OCI-M1 (cell line): ENCODE data around the gene SLC25A31.

ENCODE experiments used
- DNase-seq: peaks from one replicate; lab custom pipeline; 2025; lab: John Stamatoyannopoulos, UW

SLC25A31 gene

GRCh38 chr4:127777487-127777886, 47.3 kb downstream of the SLC25A31 start:
- no peak for DNase-seq

- no peak for DNase-seq
Observed at GRCh38 chr4:127778102-127778501, 47.9 kb downstream of the SLC25A31 start.

- no peak for DNase-seq
Observed at GRCh38 chr4:127780598-127780997, 50.4 kb downstream of the SLC25A31 start.

DNA sequence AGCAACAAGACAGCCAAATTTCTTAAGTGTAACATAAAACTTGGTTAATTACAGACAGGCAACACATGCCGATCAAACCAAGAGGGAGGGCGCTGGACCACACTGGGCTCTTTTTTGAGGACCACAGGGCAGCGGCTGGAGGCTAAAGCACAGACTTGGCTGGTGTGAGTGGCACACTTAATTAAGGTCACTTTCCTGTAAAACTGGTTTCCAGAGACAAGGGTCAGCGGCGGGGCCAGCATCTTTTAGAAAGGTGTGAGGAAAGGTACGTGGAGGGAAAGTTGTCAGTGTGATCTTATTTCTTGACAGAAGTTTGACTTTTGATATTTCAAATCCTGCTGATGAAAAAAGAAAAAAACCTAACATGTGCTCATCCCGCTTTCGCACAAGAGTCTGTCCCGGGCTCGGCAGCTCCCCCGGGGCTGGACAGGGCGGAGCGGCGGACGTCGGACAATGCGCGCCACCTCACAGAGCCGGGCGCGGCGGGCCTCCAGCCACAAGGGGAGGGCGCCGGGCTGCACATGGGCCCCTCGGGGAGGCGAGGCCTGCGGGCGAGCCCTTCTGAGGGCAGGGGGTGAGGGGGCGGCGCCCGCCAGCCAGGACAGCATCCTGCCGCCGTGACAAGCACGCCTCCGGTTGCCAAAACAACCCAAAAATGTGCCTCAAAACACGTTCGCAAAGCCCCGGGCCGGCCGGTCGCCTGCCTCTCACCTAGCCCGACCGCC, 51.3 kb downstream of the SLC25A31 start:
- no peak for DNase-seq

GRCh38 chr4:127782025-127782274, 51.8 kb downstream of the SLC25A31 start:
- DNase-seq = no peak

- peak; percentile 88 for DNase-seq
Observed at GRCh38 chr4:127782275-127783025, 52.2 kb downstream of the SLC25A31 start, which contains the start of gene HSPA4L. Gene HSPA4L, plus strand, starts transcription at chr4:127782322. Its CDS starts 229 bp downstream, at chr4:127782551.

GRCh38 chr4:127783026-127783769, 53.0 kb downstream of the SLC25A31 start:
- peak; percentile 78 for DNase-seq

DNA sequence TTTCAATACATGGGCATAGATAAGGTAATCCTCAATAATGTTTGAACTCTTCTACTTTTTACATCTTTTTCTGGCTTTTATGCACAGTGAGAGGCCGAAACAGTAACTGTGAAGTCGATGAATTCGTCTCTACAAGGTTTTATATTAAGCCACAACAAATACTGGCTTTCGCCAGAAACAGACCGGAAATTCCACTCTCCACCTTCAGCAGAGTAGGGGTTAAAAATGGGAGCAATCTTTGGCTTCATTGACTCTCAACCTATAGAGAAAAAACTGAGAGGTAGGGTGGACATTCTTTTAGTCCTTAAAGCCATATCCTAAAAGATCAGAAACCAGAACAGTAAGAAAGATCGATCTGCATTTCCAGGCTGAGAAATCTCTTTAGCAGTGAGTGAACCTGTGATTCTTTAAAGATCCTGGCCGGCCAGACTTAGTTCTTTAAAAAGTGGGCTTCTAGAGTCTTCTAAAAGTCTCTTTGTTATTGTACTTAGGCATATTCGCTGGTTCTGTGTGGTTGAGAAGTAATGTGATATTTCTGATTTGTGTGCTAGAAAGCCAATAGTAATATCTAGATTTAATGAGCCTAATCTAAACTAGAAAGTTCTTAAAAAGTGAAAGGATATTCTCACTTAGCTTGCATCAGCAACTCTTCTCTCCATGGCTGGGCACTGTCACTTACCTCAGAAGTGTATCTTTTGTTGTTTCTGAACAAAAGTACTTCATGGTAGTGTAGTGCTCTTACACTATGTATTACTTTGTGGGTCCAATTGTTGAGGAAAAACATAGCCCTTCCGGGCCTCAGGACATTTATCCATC, 54.0 kb downstream of the SLC25A31 start:
- peak; percentile 55 for DNase-seq

DNA sequence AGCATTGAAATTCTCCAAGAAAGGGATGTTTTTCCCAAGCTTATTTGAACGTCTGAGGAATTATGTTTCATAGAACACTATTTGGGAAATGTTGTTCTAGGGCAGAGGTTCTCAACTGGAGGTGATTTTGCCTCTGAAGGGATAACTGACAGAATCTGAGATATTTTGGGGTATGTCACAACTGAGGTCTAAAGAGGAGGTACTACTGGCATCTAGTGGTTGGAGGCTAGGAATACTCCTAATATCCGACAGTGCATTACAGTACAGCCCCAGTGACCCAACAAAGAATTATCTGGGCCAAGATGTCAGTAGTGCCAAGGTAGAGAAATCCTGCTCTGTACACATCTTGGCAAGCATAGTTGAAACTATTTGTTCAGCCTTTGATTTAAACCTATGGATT, 58.3 kb downstream of the SLC25A31 start:
- DNase-seq = peak; percentile 52

GRCh38 chr4:127791391-127791790, 61.2 kb downstream of the SLC25A31 start:
- DNase-seq = no peak

GRCh38 chr4:127793528-127793927, 63.3 kb downstream of the SLC25A31 start:
- no peak for DNase-seq

DNA sequence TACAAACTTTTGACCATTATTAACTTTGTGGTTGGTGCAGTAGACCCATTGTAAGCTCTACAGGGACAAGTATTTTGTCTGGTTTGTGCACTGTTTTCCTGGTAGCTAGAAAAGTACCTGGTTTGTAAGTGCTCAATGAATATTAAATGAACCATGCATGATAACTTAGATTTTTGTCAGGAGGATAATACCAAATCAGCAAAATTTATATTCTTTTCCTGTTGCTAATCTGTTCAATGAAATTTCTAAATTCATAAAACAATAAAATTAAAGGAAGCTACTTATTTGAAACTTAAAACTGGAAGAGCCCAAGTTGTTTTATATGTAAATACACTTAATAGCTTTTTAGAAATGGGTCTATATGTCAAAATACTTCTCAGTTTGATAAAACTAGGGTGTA, 69.5 kb downstream of the SLC25A31 start:
- DNase-seq = no peak

DNA sequence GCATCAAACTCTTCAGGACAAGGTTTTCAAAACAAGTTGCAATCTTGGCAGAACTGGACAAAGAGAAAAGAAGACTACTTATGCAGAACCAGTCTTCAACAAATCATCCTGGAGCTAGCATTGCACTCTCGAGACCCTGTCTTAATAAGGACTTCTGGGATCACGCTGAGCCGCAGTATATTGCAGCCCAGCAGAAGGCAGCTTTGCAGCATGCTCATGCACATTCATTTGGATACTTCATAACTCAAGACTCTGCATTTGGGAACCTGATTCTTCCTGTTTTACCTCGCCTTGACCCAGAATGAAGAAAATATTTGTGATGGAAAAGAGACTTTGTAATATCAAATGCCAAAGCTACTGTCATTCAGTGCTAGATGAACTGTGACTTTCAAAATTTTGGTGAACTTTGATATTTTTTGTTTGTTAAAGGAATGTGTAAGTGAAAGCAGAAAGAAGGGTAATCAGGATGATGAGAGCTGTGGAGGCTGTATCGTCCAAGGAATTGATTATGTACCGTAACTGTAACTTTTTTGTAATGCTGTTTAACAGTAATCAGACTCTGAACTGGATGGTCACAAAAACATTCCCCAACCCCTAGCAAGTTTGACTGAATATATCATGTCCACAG, 79.1 kb downstream of the SLC25A31 start:
- no peak for DNase-seq

- DNase-seq = no peak
Observed at GRCh38 chr4:127810551-127810950, 80.4 kb downstream of the SLC25A31 start.

GRCh38 chr4:127822430-127822829, 92.2 kb downstream of the SLC25A31 start:
- DNase-seq = no peak
